GM21786 (cell line): ENCODE measurements around the gene SMTNL2.

Experiments
- ATAC-seq: cut with Tn5 transposase; IDR thresholded peaks from one replicate; pipeline ENCODE4 v1.9.1; 2021; ENCODE audit not compliant: unreplicated experiment

The SMTNL2 gene

DNA sequence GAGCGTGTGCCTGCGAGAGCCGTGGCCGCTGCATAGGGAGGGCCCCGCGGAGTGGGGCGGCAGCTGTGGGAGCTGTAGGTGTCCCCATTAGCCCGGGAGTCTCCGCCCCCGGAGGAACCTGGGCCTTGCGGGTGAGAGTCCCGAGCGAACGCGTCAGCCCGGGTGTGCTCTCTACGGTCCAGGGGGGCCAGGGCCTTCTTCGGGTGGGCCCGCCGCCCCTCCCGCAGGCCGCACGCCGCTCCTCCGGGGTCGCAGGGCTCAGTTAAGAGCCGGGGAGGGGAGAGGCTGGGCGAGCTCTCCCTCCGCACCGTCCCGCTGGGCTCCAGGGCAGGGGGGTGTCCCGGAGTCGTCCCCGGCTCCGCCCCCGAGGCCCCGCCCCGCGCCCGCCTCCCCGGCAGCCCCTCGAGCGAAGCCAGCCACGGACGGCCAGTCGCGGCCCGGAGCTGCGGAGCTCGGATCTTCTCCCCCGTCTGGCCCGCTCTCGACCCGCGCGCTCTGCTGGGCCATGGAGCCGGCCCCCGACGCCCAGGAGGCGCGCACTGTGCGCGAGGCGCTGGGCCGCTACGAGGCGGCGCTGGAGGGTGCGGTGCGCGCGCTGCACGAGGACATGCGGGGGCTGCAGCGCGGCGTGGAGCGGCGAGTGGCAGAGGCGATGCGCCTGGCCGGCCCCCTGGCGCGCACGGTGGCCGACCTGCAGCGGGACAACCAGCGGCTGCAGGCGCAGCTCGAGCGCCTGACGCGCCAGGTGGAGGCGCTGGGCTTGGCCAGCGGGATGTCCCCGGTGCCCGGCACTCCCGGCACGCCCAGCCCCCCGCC is at the start of gene SMTNL2:
TSS of gene SMTNL2 (plus strand) at position 429 of the 816 bp plus-strand sequence. CDS start at position 506, 77 bp downstream.
- ATAC-seq, result no peak

DNA sequence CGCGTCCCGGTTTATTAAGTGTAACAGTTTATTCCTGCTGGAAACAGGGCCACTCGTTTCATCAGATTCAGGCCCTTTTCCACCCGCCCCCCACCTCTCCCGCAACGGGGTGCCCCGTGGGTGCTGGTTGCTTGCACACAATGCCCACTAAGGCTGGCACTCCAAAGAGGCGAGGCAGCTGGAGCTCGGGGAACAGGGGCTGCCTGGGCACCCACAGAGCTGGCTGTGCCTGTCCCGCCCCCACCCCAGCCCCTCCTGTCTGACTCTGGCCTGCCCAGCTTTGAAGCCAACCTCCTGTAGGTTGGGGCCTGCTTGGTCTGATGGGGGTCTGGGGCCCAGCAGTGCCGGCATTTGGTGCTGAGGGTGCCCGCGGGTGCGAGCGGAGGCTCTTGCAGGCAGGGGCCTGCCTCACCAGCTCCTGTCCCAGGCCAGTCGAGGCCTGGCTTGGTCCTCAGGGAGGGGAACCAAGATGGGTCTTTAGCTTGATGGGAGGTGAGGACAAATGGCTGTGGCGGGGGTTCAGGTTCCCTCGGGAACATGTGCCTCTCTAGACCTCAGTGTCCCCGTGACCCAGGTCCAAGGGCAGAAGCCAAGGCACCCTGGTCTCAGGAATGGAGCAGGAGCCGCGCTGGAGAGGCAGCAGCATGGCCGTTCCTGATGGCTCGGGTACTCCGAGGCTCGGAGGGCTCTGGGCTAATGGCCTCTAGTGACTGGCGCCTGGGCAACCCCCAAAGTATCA is 49.2 kb upstream of the SMTNL2 start:
- ATAC-seq, result no peak

DNA sequence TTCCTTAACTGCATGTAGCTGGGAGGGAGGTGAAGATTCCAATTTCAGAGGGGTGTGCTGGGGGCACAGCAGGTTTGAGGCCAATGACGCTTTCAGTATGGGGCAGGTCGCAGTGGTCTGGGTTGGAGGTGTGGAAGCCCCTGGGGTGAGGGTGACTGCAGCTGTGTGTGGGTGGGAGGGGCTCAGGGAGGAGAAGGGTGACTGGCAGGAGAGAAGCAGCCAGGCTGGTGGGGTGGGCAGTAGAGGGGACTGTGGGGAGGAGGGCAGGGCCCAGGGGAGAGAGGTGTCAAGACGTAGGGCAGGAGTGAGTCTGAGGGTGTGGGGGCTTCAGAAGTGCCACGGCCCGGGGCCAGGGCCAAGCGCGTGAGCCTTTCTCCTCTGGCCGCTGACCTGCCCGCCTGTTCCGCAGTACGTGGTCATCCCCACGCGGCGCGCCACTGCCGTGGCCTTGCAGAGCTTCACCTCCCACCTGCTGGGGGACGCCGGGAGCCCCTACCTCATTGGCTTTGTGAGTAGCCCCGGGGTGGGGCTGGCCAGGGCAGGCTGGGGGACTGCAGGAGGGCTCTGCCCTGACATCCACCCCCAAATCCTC is 48.6 kb upstream of the SMTNL2 start:
- ATAC-seq, result no peak

GRCh38 chr17:4536259-4536741 is 48.0 kb upstream of the SMTNL2 start:
- no peak for ATAC-seq

DNA sequence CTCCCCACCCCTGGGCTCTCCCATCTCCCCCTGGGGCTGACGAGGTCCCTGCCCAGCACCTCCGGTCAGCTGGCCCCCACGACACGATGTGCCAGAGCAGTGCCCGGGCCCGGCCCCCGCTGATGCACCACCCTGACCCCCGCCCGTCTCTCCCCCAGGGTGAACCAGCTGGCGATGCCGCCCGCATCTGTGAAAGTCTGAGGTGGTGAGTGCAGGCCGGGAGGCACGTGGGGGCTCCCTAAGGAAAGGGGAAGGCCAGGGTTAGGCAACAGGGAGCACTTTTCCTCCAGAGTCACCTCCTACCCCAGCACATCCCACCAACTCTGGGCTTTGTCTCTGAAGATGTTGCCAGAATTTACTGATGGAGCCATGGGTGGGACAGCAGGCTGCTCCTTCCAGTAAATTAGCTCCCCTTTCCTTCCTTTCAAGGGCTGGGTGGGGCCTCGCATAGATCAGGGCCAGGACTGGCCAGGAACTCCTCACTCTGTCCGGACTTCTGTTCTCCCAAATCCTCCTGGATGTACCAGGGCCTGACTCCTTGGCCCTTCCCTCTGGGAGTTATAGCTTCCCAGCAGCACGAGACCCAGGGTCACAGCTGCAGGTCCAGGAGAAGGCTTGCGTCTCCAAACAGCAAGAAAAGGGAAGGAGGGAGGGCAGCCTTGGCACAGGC is 47.5 kb upstream of the SMTNL2 start:
- no peak for ATAC-seq

DNA sequence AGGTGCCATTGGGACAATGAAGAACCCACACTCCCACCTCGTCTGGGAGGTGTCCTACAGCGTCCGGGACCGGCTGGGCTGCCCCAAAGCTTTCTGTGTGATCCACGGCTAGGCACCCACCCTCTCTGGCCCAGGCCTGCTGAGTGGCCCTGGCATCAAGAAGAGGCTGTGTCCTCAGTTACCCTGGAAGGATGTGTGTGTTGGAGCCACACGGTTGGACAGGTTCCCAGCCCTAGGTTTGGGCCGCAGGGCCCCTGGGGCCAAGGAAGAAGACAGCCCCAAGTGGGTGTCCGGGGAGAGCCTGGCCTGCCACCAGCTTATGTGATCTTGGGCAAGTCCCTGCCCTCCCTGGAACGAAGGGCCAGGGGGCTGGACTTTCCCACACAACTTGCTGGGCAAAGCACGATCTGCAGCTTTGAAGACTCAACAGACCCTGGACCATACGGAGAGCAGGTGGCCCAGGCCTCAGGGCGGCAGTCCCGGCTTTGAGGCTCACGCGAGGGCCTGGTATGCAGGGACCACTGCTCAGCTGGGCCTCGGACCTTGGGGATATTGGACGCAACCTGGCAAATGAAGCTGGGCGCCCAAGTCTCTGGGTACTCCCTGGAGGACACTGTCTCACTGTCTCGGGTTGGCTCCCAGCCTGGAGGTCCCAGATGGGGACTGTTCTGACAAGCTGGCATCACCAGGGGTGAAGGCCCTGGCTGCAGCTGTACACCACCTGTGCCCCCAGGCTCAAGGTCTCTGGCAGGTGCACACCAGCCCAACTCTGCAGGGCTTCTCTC is 46.7 kb upstream of the SMTNL2 start:
- ATAC-seq, result no peak

DNA sequence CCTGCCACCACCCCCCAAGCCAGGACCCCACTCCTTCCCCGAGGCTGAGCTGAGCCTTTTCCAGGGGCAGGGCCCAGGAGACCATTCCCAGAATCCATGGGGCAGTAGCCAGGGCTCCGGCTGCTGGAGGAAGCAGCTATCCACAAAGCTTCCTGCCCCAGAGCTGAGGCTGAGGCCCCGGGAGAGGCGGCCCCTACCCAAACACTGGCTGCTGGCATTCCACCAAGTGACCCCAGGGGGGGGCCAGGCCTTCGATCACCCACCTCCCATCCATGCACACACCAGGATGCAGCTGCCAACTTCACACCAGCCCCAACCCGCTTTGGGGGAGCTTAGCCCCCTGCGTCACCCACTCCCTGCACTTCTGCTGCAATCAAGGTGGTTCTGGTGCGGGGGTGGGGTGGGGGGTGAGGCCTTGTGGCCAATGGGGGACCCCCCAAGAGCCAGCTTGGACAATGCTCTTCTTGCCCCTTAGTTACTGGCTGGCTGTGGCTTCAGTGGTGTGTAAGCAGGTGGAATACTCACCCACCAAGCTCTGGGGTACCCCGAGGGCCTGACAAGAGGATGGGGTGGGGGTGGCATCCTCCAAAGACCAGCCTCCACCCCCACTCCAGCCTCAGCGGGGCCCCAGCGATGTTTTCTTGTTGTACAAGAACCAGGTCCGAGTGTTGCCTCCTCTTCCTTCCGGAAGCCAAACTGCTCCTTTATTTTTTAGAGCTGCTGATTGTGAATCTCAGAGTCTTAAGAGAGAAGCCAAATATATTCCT is 45.9 kb upstream of the SMTNL2 start:
- no peak for ATAC-seq

DNA sequence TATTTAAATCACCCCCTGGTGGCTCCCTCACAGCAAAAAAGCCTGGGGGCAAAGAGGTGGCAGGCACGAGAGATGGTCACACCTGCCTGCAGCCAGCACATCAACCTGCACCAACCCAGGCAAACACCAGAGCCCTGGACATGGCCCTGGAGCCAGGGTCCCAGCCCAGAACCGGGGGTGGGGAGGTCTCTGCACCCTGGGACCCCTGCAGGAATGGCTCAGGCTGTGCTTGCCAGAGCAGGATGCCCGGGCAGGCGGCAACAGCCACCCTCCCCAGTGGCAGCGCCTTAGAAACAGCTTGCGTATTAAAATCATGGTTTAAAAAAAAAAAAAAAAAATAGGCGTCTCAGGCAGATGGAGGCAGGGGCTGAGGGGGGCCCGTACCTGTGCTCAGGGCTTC is 45.3 kb upstream of the SMTNL2 start:
- no peak for ATAC-seq

DNA sequence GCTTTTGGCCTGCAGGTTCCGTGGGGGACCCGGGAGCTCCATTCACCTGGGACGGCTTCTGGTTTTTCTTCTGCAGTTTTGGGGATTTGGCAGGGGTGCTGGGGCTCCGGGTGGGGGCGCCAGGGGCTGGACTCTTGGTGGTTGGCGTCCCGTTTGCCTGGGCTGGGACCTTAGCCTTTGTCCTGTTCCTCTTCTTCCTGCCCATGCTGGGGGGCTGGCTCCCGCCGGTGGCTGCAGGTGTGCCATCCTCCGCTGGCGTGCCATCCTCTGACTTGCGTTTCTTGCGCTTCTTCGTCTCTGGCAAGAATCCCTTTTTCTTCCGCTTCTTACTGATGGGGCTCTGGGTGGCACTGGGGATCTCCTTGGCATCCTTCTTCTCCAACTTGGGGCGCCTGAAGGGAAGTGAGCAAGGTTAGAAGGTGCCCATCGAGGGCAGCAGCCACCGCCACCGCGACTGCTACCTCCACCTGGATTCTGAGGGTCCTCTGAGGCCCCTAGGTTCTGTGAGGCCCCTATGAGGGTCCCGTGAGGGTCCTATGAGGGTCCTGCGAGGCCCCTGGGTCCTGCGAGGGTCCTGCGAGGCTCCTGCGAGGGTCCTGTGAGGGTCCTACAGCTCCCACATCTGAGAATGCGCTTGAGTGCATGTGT is 44.6 kb upstream of the SMTNL2 start:
- ATAC-seq, result no peak

DNA sequence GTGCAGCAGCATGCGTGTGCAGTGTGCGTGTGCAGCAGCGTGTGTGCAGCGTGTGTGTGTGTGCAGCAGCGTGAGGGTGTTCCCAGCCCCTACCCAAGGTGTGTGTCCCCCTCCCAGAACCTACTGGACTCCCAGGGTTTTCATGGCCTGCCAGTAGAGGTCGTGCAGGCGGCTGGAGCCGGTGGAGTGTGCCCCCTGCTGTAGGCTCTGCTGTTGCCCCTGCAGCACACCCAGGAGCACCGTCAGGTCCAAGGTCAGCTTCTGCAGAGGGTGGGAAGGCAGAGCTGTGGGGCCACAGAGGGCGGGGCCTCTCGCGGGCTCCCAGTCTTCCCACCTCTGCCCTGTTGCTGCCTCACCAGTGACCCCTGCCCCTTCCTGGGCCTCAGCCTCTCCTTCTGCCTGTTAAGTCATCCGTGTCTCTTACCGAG is 44.1 kb upstream of the SMTNL2 start:
- ATAC-seq, result no peak

GRCh38 chr17:4540687-4541327 is 43.5 kb upstream of the SMTNL2 start:
- ATAC-seq, result no peak

GRCh38 chr17:4541328-4542002 is 42.9 kb upstream of the SMTNL2 start:
- no peak for ATAC-seq

DNA sequence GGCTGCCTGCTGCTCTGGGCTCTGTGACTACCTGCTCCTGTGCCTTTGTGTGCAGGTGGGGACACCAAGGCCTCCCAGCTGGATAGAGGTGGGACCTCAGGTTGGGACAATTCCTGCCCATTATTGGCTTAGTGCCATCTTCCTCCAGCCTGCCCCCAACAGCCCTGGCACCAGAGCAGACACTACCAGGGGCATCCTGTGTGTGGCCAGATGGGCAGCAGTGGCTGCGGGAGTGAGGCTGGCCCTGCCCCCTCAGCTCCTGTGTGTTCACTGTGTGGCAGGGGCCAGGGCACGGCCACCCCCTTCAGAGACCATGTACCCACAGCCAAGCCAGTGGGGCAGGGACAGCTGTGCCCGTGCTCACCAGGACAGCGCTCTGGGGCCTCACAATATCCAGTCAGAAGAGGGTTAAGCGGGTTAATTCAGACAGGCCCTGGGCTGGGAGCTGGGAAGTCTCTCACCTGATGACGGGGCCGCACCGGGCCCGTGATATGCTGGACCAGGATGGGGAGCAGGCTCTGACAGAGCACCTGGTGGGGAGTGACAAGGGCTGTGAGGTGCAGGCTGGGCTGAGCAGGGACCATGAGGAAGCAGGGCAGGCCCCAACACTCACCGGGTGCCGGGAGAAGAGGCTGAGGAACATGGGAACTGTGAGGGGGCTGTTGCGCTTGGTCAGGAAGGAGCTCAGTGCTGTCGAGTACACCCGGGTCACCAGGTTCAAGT is 42.2 kb upstream of the SMTNL2 start:
- ATAC-seq, result no peak

GRCh38 chr17:4542726-4543191 is 41.6 kb upstream of the SMTNL2 start:
- no peak for ATAC-seq

DNA sequence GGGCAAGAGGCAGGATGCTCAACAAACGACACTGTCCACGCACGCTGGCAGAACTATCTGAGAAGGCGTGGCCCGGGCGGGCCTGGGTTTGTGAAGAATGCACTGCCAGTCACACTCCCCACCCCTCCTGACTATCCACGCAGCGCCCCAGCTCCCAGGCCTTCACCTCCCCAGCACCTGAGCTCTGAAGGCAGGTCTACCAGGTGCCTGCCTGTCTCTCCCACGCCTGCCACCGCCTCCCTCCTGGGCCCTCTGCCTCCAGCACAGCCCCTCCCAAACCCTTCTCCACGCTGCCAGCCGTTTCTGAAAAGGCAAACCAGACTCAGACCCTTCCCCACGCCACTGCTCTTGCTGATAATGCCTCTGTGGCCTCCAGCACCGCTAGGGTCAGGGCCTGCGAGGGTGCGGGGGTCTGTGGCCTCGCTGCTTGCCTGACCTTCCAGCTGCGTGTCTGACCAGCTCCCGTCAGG is 40.7 kb upstream of the SMTNL2 start:
- no peak for ATAC-seq

DNA sequence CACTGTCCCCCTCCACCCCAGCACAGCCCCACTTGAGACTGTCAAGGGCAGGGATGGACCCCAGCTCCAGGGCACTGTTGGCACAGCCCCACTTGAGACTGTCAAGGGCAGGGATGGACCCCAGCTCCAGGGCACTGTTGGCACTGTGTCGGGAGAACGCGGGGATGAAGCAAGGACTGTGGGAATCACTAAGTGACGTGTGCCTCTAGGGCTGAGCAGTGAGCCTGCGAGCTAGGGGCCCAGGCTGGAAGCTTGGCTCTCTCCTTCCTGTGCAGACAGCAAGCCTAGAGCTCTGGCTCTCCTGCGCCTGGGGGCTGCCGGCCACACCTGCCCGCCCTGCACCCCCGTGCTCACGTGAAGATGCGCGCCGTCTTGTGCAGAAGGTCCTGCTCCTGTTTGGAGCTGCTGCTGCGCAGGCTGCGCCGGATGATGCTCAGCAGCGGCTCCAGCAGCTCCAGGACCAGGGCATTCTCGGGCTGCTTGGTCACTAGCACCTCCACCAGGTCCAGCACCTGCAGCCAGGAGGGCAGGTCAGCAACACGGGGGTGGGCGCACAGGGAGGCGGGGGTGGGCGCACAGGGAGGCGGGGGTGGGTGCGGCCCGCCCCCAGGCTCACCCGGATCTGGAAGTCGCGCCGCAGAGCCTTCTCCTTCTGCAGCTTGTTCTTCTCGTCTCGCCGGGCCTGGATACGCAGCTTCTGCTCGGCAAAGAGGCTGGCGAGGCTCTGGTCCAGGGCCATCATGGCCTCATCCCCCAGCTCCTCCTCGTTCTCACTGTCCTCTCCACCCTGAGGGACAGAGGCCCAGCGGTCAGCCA is 40.0 kb upstream of the SMTNL2 start:
- no peak for ATAC-seq

GRCh38 chr17:4544951-4545216 is 39.4 kb upstream of the SMTNL2 start:
- no peak for ATAC-seq
